ENCODE data around the gene SMC3. TPM values are rescaled to one million over a fixed set of nuclear protein-coding genes. Genes with fewer than 3 reads are reported as not detected.
"Not testable (repeated sequence)": the region's sequence is repeated elsewhere in the genome, so short reads cannot be mapped to it uniquely, and the experiment has no call there.

SMC3 gene
- total and polyA plus RNA-seq, 2 of the 13 experiments (the other 11 are each of a cell fraction or from before 2014, with no cell fraction given): 11.7 to 48.0 TPM

- TF ChIP-seq ZNF768 (CRISPR knock-in tag; IDR thresholded peaks at IDR 0.05) (peak; percentile 83; the same call in 1 of the 2 replicates), ZBTB26 (CRISPR knock-in tag; IDR thresholded peaks at IDR 0.05; ENCODE audit: borderline replicate concordance) (no peak)
- Histone ChIP-seq H3K79me2 (ENCODE audit: insufficient read depth, low read length) (no peaks in the 10 kb centered on the region), H3K36me3 (replicated peaks in 1 of 2; ENCODE audit: control insufficient read depth in 1 of 2, insufficient read depth in 2 of 2, low read length in 2 of 2) (no peaks in the 10 kb centered on the region), H3K9me3 (ENCODE audit: low read length) (no peaks in the 10 kb centered on the region), H3K4me1 (ENCODE audit: insufficient read depth, low read length) (peaks cover 25% of the 10 kb centered on the region), H3K4me2 (ENCODE audit: low read depth, low read length) (no peak overlapping the region), H2AFZ (ENCODE audit: low read length) (no peak overlapping the region), H3K27me3 (ENCODE audit: control insufficient read depth in 1 of 2, insufficient read depth in 2 of 2, low read length in 2 of 2) (peaks cover 3 to 18% of the 10 kb centered on the region in 2 experiments; a peak in 3 of 5 replicates), H3K9ac (ENCODE audit: insufficient read depth, low read depth, low read length) (no peak overlapping the region), H3K4me3 (replicated peaks in 1 of 3; ENCODE audit: insufficient read depth in 1 of 3, low read depth in 2 of 3, low read length in 3 of 3) (no peak overlapping the region), H4K20me1 (ENCODE audit: insufficient read depth, low read length) (no peaks in the 10 kb centered on the region), H3K27ac (ENCODE audit: extremely low read length, insufficient read depth, low read length) (no peak overlapping the region)
- ATAC-seq (no peak), DNase-seq (ENCODE audit: low spot score) (no peak), FAIRE-seq (no peak)
- no TSS peak for BruUV-seq (replicated peaks)
- 0% methylated on average over 2 of the region's 2 CpGs for WGBS (ENCODE audit: low lambda C conversion rate)
- in situ Hi-C loops (cut with HindIII; ENCODE audit: extremely low pct_ligation_motif_present, low pct_unique_long_range_greater_than_20kb): loop anchor here (5.0 kb wide), 1 partner anchor 219 kb away; no protein-coding TSS in a partner anchor
- intact Hi-C loops (cut with micrococcal nuclease; ENCODE audit: unreplicated experiment): no loop called here
- ChIA-PET POLR2A (no interaction called here), CTCF (ENCODE audit: low intra/inter-chr PET ratio, low total read pairs) (no interaction called here)
Measured at GRCh38 chr10:110531687-110532086, 35.8 kb upstream of the SMC3 start.

GRCh38 chr10:110532628-110533027 lies 34.9 kb upstream of the SMC3 start:
- in situ Hi-C loops (cut with HindIII; ENCODE audit: extremely low pct_ligation_motif_present, low pct_unique_long_range_greater_than_20kb): loop anchor here (5.0 kb wide), 1 partner anchor 220 kb away; no protein-coding TSS in a partner anchor
- BruUV-seq (replicated peaks); CTCF ChIA-PET (ENCODE audit: low intra/inter-chr PET ratio, low total read pairs): not testable (repeated sequence)

More at GRCh38 chr10:110532628-110533027, 34.9 kb upstream of the SMC3 start:
- H3K36me3 ChIP-seq (replicated peaks in 1 of 2; ENCODE audit: control insufficient read depth in 1 of 2, insufficient read depth in 2 of 2, low read length in 2 of 2); H3K27ac ChIP-seq (ENCODE audit: extremely low read length, insufficient read depth, low read length); H3K9me3 ChIP-seq (ENCODE audit: low read length); H3K79me2 ChIP-seq (ENCODE audit: insufficient read depth, low read length); intact Hi-C loops (cut with micrococcal nuclease; ENCODE audit: unreplicated experiment); H4K20me1 ChIP-seq (ENCODE audit: insufficient read depth, low read length); H3K9ac ChIP-seq (ENCODE audit: insufficient read depth, low read depth, low read length); DNase-seq (ENCODE audit: low spot score); ATAC-seq; H3K4me3 ChIP-seq (replicated peaks in 1 of 3; ENCODE audit: insufficient read depth in 1 of 3, low read depth in 2 of 3, low read length in 3 of 3); FAIRE-seq; POLR2A ChIA-PET; H3K4me2 ChIP-seq (ENCODE audit: low read depth, low read length); H2AFZ ChIP-seq (ENCODE audit: low read length): not testable (repeated sequence)
- Histone ChIP-seq H3K27me3 (ENCODE audit: control insufficient read depth in 1 of 2, insufficient read depth in 2 of 2, low read length in 2 of 2) (peaks cover 3 to 18% of the 10 kb centered on the region in 2 experiments; a peak in 3 of 5 replicates), H3K4me1 (ENCODE audit: insufficient read depth, low read length) (peaks cover 19% of the 10 kb centered on the region)
- TF ChIP-seq CEBPB (IDR thresholded peaks at IDR 0.05; ENCODE audit: borderline replicate concordance, low read depth, low read length) (peak; percentile 65; the same call in 1 of the 2 replicates), CEBPG (CRISPR knock-in tag; IDR thresholded peaks at IDR 0.05) (0 out of 2 replicates have a peak, but pooled peaks have one; percentile 15)
- 13% methylated on average over 4 of the region's 4 CpGs for WGBS (ENCODE audit: low lambda C conversion rate)
